WTC11 (cell line): ENCODE results near the gene TRAF3IP3. TPM values are rescaled to one million over a fixed set of nuclear protein-coding genes. Genes with fewer than 3 reads are reported as not detected.

Experiments
- ELF4 ChIP-seq: sonication (generic); formaldehyde crosslinking; IDR thresholded peaks from 2 replicates; pipeline ENCODE4 v1.8.1; 2022; ENCODE audit warnings: low read depth, mild to moderate bottlenecking, moderate library complexity, missing genetic modification reagents
- FOXP1 ChIP-seq: sonication (generic); formaldehyde crosslinking; IDR thresholded peaks from 2 replicates; pipeline ENCODE4 v1.8.0; 2022; ENCODE audit warnings: missing genetic modification reagents, mild to moderate bottlenecking, moderate library complexity, borderline replicate concordance
- GRHL2 ChIP-seq: fragments of 250-450 bp; sonication (Bioruptor Pico); IDR thresholded peaks from 2 replicates; pipeline ENCODE4 v1.8.0; 2022; ENCODE audit warnings: mild to moderate bottlenecking, moderate library complexity; ENCODE audit not compliant: insufficient replicate concordance, severe bottlenecking
- NFE2L1 ChIP-seq: sonication (generic); formaldehyde crosslinking; IDR thresholded peaks from 2 replicates; pipeline ENCODE4 v1.8.1; 2023; ENCODE audit warnings: missing genetic modification reagents
- NR1H2 ChIP-seq: sonication (generic); formaldehyde crosslinking; IDR thresholded peaks from 2 replicates; pipeline ENCODE4 v1.9.0; 2021; ENCODE audit warnings: mild to moderate bottlenecking, moderate library complexity, missing genetic modification reagents
- SMAD4 ChIP-seq: sonication (generic); formaldehyde crosslinking; IDR thresholded peaks from 2 replicates; pipeline ENCODE4 v1.8.0; 2022; ENCODE audit warnings: mild to moderate bottlenecking, missing genetic modification reagents
- TCF7 ChIP-seq: sonication (generic); formaldehyde crosslinking; IDR thresholded peaks from 2 replicates; pipeline ENCODE4 v1.8.0; 2022; ENCODE audit warnings: mild to moderate bottlenecking, low read depth, missing genetic modification reagents, moderate library complexity
- TP53 ChIP-seq: sonication (generic); formaldehyde crosslinking; IDR thresholded peaks from 2 replicates; pipeline ENCODE4 v1.8.1; 2023; ENCODE audit warnings: mild to moderate bottlenecking, missing genetic modification reagents
- ZNF138 ChIP-seq: sonication (generic); formaldehyde crosslinking; conservative IDR thresholded peaks from 2 replicates; pipeline ENCODE4 v1.8.1; 2022; ENCODE audit warnings: mild to moderate bottlenecking, moderate library complexity, missing genetic modification reagents
- ZNF396 ChIP-seq: fragments of 250-450 bp; sonication (Bioruptor Pico); IDR thresholded peaks from 2 replicates; pipeline ENCODE4 v1.8.0; 2021; ENCODE audit warnings: mild to moderate bottlenecking, moderate library complexity, borderline replicate concordance
- total RNA-seq: library from RNA; stranded (reverse); gene quantifications from 3 replicates; pipeline ENCODE4 v1.2.3, GENCODE V29; 2021
- TF ChIP-seq, protein P1 (sequence below): sonication (generic); formaldehyde crosslinking; IDR thresholded peaks from 2 replicates; pipeline ENCODE4 v1.8.0; 2023; ENCODE audit warnings: mild to moderate bottlenecking, missing genetic modification reagents
- TF ChIP-seq, protein P2 (sequence below): fragments of 250-450 bp; sonication (Bioruptor Pico); IDR thresholded peaks from 2 replicates; pipeline ENCODE4 v1.8.0; 2021; ENCODE audit warnings: mild to moderate bottlenecking
- TF ChIP-seq, protein P3 (sequence below): sonication (generic); formaldehyde crosslinking; IDR thresholded peaks from 2 replicates; pipeline ENCODE4 v1.8.1; 2022; ENCODE audit warnings: mild to moderate bottlenecking, moderate library complexity, missing genetic modification reagents
- TF ChIP-seq, protein P4 (sequence below): sonication (generic); formaldehyde crosslinking; IDR thresholded peaks from 2 replicates; pipeline ENCODE4 v1.8.0; 2022; ENCODE audit warnings: mild to moderate bottlenecking, missing genetic modification reagents
- TF ChIP-seq, protein P5 (sequence below): fragments of 250-450 bp; sonication (Bioruptor Pico); IDR thresholded peaks from 2 replicates; pipeline ENCODE4 v1.9.0; 2021; ENCODE audit warnings: mild to moderate bottlenecking
- TF ChIP-seq, protein P6 (sequence below): sonication (generic); formaldehyde crosslinking; conservative IDR thresholded peaks from 2 replicates; pipeline ENCODE4 v1.8.1; 2023; ENCODE audit warnings: mild to moderate bottlenecking, low read depth, missing genetic modification reagents, moderate library complexity
- TF ChIP-seq, protein P7 (sequence below): sonication (generic); formaldehyde crosslinking; IDR thresholded peaks from 2 replicates; pipeline ENCODE4 v1.8.1; 2023; ENCODE audit warnings: mild to moderate bottlenecking, moderate library complexity, missing genetic modification reagents
- TF ChIP-seq, protein P8 (sequence below): sonication (generic); formaldehyde crosslinking; IDR thresholded peaks from 2 replicates; pipeline ENCODE4 v1.8.1; 2023; ENCODE audit warnings: mild to moderate bottlenecking, missing genetic modification reagents
- TF ChIP-seq, protein P9 (sequence below): sonication (generic); formaldehyde crosslinking; IDR thresholded peaks from 2 replicates; pipeline ENCODE4 v1.8.1; 2022; ENCODE audit warnings: low read depth, missing genetic modification reagents, borderline replicate concordance
- TF ChIP-seq, protein P10 (sequence below): sonication (generic); formaldehyde crosslinking; IDR thresholded peaks from 2 replicates; pipeline ENCODE4 v1.8.0; 2022; ENCODE audit warnings: mild to moderate bottlenecking, missing genetic modification reagents

Gene TRAF3IP3
- total RNA-seq, 1 experiment from 2014 or later = 0.74 TPM

DNA sequence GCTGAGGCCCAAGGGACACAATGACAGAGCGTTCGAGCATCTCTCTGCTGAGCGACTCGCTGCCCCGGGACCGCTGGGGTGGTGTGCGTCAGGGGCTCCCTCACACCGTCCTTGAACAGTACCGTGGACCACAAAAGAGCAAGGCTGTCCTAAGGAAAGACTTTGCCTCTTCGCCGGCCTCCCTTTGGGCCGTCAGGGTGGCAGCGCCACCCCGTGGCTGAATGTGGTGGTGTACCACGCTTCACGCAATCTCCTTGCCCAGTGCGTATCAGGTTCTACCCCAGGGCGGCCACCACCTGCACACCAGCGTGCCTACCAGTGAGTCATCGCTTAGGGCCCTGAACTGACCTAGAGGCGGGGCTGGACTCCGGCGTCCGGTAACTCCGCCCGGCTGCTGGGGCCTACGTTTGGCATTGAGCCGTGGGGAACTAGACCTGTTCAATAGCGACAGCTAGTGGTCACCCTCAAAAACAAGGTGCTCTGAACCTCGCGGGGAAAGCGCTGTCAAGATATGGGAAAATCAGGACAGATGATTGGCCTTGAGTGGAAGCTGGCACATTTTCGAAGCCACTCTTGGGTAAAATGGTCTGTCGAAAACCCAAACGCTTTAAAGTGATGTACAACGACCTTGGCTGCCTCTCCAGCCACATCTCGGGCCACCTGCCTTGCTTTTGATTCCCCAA, 8.1 kb upstream of the TRAF3IP3 start (continued):
- TF ChIP-seq, protein P1, sequence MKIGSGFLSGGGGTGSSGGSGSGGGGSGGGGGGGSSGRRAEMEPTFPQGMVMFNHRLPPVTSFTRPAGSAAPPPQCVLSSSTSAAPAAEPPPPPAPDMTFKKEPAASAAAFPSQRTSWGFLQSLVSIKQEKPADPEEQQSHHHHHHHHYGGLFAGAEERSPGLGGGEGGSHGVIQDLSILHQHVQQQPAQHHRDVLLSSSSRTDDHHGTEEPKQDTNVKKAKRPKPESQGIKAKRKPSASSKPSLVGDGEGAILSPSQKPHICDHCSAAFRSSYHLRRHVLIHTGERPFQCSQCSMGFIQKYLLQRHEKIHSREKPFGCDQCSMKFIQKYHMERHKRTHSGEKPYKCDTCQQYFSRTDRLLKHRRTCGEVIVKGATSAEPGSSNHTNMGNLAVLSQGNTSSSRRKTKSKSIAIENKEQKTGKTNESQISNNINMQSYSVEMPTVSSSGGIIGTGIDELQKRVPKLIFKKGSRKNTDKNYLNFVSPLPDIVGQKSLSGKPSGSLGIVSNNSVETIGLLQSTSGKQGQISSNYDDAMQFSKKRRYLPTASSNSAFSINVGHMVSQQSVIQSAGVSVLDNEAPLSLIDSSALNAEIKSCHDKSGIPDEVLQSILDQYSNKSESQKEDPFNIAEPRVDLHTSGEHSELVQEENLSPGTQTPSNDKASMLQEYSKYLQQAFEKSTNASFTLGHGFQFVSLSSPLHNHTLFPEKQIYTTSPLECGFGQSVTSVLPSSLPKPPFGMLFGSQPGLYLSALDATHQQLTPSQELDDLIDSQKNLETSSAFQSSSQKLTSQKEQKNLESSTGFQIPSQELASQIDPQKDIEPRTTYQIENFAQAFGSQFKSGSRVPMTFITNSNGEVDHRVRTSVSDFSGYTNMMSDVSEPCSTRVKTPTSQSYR (CRISPR knock-in tag) = no peak
- TF ChIP-seq, protein P2, sequence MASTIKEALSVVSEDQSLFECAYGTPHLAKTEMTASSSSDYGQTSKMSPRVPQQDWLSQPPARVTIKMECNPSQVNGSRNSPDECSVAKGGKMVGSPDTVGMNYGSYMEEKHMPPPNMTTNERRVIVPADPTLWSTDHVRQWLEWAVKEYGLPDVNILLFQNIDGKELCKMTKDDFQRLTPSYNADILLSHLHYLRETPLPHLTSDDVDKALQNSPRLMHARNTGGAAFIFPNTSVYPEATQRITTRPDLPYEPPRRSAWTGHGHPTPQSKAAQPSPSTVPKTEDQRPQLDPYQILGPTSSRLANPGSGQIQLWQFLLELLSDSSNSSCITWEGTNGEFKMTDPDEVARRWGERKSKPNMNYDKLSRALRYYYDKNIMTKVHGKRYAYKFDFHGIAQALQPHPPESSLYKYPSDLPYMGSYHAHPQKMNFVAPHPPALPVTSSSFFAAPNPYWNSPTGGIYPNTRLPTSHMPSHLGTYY (CRISPR knock-in tag) = no peak
- TF ChIP-seq, protein P3, sequence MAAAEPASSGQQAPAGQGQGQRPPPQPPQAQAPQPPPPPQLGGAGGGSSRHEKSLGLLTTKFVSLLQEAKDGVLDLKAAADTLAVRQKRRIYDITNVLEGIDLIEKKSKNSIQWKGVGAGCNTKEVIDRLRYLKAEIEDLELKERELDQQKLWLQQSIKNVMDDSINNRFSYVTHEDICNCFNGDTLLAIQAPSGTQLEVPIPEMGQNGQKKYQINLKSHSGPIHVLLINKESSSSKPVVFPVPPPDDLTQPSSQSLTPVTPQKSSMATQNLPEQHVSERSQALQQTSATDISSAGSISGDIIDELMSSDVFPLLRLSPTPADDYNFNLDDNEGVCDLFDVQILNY (CRISPR knock-in tag) = 0 out of 2 replicates have a peak, but pooled peaks have one; percentile 40
- TF ChIP-seq SMAD4 (no peak), TP53 (CRISPR knock-in tag) (no peak), FOXP1 (CRISPR knock-in tag) (peak; percentile 50; the same call in 1 of the 2 replicates), NFE2L1 (CRISPR knock-in tag) (no peak), TCF7 (CRISPR knock-in tag) (no peak), ZNF396 (CRISPR knock-in tag) (no peak), GRHL2 (CRISPR knock-in tag) (no peak), ZNF138 (CRISPR knock-in tag) (no peak), ELF4 (no peak), NR1H2 (CRISPR knock-in tag) (no peak)
- TF ChIP-seq, protein P4, sequence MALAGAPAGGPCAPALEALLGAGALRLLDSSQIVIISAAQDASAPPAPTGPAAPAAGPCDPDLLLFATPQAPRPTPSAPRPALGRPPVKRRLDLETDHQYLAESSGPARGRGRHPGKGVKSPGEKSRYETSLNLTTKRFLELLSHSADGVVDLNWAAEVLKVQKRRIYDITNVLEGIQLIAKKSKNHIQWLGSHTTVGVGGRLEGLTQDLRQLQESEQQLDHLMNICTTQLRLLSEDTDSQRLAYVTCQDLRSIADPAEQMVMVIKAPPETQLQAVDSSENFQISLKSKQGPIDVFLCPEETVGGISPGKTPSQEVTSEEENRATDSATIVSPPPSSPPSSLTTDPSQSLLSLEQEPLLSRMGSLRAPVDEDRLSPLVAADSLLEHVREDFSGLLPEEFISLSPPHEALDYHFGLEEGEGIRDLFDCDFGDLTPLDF (CRISPR knock-in tag) = no peak
- TF ChIP-seq, protein P5, sequence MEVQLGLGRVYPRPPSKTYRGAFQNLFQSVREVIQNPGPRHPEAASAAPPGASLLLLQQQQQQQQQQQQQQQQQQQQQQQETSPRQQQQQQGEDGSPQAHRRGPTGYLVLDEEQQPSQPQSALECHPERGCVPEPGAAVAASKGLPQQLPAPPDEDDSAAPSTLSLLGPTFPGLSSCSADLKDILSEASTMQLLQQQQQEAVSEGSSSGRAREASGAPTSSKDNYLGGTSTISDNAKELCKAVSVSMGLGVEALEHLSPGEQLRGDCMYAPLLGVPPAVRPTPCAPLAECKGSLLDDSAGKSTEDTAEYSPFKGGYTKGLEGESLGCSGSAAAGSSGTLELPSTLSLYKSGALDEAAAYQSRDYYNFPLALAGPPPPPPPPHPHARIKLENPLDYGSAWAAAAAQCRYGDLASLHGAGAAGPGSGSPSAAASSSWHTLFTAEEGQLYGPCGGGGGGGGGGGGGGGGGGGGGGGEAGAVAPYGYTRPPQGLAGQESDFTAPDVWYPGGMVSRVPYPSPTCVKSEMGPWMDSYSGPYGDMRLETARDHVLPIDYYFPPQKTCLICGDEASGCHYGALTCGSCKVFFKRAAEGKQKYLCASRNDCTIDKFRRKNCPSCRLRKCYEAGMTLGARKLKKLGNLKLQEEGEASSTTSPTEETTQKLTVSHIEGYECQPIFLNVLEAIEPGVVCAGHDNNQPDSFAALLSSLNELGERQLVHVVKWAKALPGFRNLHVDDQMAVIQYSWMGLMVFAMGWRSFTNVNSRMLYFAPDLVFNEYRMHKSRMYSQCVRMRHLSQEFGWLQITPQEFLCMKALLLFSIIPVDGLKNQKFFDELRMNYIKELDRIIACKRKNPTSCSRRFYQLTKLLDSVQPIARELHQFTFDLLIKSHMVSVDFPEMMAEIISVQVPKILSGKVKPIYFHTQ (CRISPR knock-in tag) = no peak
- TF ChIP-seq, protein P6, sequence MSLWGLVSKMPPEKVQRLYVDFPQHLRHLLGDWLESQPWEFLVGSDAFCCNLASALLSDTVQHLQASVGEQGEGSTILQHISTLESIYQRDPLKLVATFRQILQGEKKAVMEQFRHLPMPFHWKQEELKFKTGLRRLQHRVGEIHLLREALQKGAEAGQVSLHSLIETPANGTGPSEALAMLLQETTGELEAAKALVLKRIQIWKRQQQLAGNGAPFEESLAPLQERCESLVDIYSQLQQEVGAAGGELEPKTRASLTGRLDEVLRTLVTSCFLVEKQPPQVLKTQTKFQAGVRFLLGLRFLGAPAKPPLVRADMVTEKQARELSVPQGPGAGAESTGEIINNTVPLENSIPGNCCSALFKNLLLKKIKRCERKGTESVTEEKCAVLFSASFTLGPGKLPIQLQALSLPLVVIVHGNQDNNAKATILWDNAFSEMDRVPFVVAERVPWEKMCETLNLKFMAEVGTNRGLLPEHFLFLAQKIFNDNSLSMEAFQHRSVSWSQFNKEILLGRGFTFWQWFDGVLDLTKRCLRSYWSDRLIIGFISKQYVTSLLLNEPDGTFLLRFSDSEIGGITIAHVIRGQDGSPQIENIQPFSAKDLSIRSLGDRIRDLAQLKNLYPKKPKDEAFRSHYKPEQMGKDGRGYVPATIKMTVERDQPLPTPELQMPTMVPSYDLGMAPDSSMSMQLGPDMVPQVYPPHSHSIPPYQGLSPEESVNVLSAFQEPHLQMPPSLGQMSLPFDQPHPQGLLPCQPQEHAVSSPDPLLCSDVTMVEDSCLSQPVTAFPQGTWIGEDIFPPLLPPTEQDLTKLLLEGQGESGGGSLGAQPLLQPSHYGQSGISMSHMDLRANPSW (CRISPR knock-in tag) = no peak
- TF ChIP-seq, protein P7, sequence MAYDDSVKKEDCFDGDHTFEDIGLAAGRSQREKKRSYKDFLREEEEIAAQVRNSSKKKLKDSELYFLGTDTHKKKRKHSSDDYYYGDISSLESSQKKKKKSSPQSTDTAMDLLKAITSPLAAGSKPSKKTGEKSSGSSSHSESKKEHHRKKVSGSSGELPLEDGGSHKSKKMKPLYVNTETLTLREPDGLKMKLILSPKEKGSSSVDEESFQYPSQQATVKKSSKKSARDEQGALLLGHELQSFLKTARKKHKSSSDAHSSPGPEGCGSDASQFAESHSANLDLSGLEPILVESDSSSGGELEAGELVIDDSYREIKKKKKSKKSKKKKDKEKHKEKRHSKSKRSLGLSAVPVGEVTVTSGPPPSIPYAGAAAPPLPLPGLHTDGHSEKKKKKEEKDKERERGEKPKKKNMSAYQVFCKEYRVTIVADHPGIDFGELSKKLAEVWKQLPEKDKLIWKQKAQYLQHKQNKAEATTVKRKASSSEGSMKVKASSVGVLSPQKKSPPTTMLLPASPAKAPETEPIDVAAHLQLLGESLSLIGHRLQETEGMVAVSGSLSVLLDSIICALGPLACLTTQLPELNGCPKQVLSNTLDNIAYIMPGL (CRISPR knock-in tag) = peak; percentile 90
- TF ChIP-seq, protein P8, sequence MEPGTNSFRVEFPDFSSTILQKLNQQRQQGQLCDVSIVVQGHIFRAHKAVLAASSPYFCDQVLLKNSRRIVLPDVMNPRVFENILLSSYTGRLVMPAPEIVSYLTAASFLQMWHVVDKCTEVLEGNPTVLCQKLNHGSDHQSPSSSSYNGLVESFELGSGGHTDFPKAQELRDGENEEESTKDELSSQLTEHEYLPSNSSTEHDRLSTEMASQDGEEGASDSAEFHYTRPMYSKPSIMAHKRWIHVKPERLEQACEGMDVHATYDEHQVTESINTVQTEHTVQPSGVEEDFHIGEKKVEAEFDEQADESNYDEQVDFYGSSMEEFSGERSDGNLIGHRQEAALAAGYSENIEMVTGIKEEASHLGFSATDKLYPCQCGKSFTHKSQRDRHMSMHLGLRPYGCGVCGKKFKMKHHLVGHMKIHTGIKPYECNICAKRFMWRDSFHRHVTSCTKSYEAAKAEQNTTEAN = no peak
- TF ChIP-seq, protein P9, sequence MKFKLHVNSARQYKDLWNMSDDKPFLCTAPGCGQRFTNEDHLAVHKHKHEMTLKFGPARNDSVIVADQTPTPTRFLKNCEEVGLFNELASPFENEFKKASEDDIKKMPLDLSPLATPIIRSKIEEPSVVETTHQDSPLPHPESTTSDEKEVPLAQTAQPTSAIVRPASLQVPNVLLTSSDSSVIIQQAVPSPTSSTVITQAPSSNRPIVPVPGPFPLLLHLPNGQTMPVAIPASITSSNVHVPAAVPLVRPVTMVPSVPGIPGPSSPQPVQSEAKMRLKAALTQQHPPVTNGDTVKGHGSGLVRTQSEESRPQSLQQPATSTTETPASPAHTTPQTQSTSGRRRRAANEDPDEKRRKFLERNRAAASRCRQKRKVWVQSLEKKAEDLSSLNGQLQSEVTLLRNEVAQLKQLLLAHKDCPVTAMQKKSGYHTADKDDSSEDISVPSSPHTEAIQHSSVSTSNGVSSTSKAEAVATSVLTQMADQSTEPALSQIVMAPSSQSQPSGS = no peak
- TF ChIP-seq, protein P10, sequence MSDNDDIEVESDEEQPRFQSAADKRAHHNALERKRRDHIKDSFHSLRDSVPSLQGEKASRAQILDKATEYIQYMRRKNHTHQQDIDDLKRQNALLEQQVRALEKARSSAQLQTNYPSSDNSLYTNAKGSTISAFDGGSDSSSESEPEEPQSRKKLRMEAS (CRISPR knock-in tag) = peak; percentile 85
